ENCODE data around the gene ELAVL1.

- no peak for TF ChIP-seq CTCF (IDR thresholded peaks at IDR 0.05 in 8 of 11, conservative IDR thresholded peaks at IDR 0.05 in 3 of 11)
- no peak for TF ChIP-seq POLR2AphosphoS5 (IDR thresholded peaks at IDR 0.05)
- no peak for TF ChIP-seq POLR2A (IDR thresholded peaks at IDR 0.05)
These were observed 43.4 kb downstream of the ELAVL1 start for GRCh38 chr19:7961920-7962626.
